GM21529 (cell line): ENCODE results near the gene BBIP1.

Source experiments
- ATAC-seq: cut with Tn5 transposase; IDR thresholded peaks from one replicate; pipeline ENCODE4 v1.9.1; 2021; ENCODE audit not compliant: unreplicated experiment

BBIP1 gene

GRCh38 chr10:110885932-110886674, 32.9 kb downstream of the BBIP1 start:
- ATAC-seq, result no peak

DNA sequence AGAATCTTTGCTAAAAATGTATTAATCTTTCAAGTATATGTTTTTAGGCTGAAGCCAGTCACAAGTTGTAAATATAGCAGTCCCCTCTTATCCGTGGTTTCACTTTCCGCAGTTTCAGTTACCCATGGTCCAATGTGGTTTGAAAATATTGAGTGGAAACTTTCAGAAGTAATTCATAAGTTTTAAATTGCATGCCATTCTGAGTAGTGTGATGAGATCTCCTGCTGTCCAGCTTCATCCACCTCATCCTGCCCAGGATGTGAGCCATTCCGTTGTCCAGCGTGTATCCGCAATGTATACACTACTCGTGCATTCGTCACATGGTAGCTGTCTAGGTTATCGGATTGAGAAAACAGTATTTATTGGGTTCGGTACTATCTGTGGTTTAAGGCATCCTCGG, 35.1 kb downstream of the BBIP1 start:
- ATAC-seq, result no peak

GRCh38 chr10:110881905-110882304, 37.1 kb downstream of the BBIP1 start:
- ATAC-seq, result no peak

- no peak for ATAC-seq
These were observed 37.7 kb downstream of the BBIP1 start for GRCh38 chr10:110881247-110881646.

- ATAC-seq, result no peak
These were observed 39.0 kb downstream of the BBIP1 start for GRCh38 chr10:110880012-110880411.

DNA sequence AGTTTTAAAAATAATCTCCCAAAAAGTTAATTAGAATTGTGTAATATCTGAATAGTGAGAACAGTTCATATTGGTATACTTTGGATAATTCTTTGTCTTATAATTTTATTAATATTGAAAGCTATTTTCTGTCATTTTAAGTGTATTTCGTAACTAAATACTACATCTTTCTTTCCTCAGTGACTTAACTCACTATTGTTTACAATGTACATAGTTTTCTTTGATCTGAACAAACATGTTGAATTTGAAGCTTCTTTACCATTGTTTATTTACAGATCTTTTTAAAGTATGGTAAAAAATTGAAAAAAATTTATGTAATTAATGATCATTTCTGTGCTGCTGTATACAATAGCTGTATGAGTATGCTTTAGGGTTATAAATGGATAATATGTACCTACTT, 42.2 kb downstream of the BBIP1 start:
- no peak for ATAC-seq

GRCh38 chr10:110876000-110876399, 43.0 kb downstream of the BBIP1 start:
- no peak for ATAC-seq

DNA sequence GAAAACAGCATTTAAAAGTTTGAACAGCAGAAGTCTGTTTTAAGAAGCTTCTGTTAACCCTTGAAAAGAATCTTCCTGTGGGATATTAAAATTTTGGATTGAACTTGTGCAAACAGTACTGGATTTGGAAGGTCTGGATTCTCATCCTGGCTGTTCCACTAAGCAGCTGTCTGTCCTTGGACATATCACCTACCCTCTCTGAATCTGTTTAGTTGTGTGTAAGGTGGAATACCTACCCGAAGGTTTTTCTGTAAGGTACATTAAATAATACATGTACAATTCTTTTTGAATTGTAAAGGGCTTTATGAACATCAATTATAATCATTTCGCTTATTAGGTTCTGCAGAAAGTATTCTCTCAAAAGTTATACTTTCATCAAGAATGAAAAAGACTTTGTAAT, 45.0 kb downstream of the BBIP1 start:
- ATAC-seq, result no peak

GRCh38 chr10:110872984-110873923, 45.7 kb downstream of the BBIP1 start:
- no peak for ATAC-seq

- peak; percentile 38 for ATAC-seq
These were observed 46.6 kb downstream of the BBIP1 start for GRCh38 chr10:110872145-110872983.

GRCh38 chr10:110871298-110872084, 47.5 kb downstream of the BBIP1 start, which contains the start of gene PDCD4:
Gene PDCD4 (plus strand): TSS chr10:110871928. CDS start chr10:110876028, 4,100 bp downstream.
- ATAC-seq, result peak; percentile 77

GRCh38 chr10:110870823-110871297, 48.1 kb downstream of the BBIP1 start:
- ATAC-seq, result no peak

- no peak for ATAC-seq
These were observed 50.0 kb downstream of the BBIP1 start for GRCh38 chr10:110868981-110869380.

DNA sequence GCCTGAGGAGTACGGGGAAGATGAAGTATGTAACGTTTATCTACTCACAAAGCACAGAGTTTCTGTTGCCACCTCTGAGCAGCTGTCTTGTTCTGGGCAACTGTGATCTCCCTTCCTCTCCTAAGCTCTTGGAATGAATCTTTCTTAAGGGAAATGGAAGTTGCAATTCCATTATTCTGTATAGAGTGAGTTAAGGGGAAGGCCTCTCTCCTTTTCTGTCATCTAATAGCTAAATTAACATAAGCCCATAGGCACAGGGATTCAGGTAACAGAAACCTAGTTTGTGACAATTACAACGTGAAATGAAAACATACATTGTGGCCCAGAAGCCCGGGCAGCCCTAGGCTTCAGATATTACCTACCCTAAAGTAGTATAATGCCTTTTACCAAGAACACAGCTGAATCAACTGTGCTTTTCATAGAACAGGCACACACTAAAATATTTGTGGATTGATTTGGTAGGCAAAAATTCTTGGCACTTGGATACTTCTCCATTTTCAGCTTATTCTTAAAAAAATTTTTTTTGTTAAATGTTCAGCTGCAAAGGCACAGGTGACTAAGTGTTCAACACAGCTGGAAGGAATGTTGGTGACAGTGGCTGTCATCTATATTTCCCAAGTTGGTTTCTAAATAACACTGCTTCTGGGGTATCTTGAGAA, 51.0 kb downstream of the BBIP1 start:
- ATAC-seq, result no peak

GRCh38 chr10:110867011-110867806, 51.8 kb downstream of the BBIP1 start:
- peak; percentile 32 for ATAC-seq

- no peak for ATAC-seq
These were observed 53.0 kb downstream of the BBIP1 start for GRCh38 chr10:110865809-110866482.

DNA sequence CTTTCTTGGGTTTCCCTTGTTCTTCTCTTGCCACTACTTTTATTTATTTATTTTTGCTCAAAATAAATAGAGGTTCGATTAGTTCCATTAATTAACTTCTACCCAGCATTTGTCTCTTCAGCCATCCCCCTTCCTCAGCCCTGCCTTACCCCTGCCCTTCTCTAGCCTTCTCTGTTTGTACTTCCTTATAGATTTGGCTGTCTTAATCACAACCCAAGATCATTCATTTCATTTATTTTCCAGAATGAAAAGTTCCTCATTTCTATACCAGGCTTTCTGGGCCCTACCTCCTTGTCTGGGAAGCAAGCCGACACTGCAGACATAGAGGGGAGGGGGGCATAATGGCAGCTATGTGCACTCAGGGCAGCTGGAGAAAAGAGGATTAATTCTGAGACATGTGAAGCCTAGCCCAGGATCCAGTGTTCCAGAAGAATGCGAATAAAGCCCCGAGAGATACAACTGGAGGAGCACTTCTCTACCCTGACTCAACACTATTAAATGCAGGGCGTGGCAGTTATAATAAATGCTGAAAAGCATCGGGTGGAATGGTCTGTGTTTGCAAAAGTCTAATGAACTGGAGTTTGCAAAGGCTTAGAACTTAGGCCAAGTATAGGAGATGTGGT, 53.7 kb downstream of the BBIP1 start:
- ATAC-seq, result no peak

DNA sequence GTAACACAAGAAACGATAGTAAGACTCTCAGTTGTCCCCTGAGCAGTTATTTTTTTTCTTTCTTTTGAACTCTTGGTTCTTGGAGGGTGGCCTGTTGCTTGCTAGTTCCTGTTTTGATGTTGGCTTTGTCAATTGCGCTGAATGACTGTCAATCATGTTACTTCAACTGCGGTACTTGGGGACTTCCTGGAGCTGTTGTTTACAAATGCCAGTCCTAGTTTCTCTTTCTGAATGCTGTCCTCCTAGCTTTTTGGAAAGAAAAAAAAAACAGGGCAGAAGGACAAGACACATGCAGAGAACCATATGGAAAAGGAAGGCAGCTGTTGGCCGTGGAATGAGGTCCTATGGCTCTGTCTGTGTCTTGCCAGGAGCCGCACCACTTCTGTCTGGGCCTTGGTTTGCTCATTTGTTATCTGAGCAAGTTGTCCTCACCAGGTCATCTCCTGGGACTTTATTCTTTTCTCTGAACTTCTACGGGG, 54.3 kb downstream of the BBIP1 start:
- ATAC-seq, result peak; percentile 54
